Progenitor cell of endocrine pancreas (in vitro differentiated cells): Measurements from ENCODE around the gene PPP1R36. TPM values are rescaled to one million over a fixed set of nuclear protein-coding genes. Genes with fewer than 3 reads are reported as not detected.
"Not testable (repeated sequence)": the region's sequence is repeated elsewhere in the genome, so short reads cannot be mapped to it uniquely, and the experiment has no call there.

Experiments used
- DNase-seq: peaks from one replicate; pipeline ENCODE4 v3.0.0; 2021; ENCODE audit warnings: low spot score; ENCODE audit not compliant: unreplicated experiment
- H3K27ac Mint-ChIP-seq: 2 replicates; pipeline ENCODE4 v1.8.0; 2021; ENCODE audit warnings: mild to moderate bottlenecking, moderate library complexity, mixed read lengths
- H3K27me3 Mint-ChIP-seq: 2 replicates; pipeline ENCODE4 v1.8.0; 2021; ENCODE audit warnings: mixed read lengths
- H3K36me3 Mint-ChIP-seq: 2 replicates; pipeline ENCODE4 v1.8.0; 2022; ENCODE audit warnings: mixed read lengths; ENCODE audit not compliant: insufficient read depth
- H3K4me1 Mint-ChIP-seq: 2 replicates; pipeline ENCODE4 v1.8.0; 2021; ENCODE audit warnings: low read depth, mixed read lengths
- H3K4me3 Mint-ChIP-seq: 2 replicates; pipeline ENCODE4 v1.8.0; 2021; ENCODE audit warnings: low read depth, mild to moderate bottlenecking, moderate library complexity, mixed read lengths
- H3K9me3 Mint-ChIP-seq: 2 replicates; pipeline ENCODE4 v1.8.0; 2021; ENCODE audit warnings: low read depth, mixed read lengths
- total RNA-seq: library from RNA; stranded (reverse); gene quantifications from 2 replicates; pipeline ENCODE4 v1.2.1, GENCODE V29; 2021
- TF ChIP-seq, protein P1 (sequence below): fragments of 200-600 bp; sonication (generic); IDR thresholded peaks from one replicate; pipeline ENCODE4 v1.5.0; 2021; ENCODE audit warnings: antibody characterized with exemption, mild to moderate bottlenecking; ENCODE audit not compliant: unreplicated experiment

PPP1R36 gene
- total RNA-seq, 1 donor from 2014 or later: 0.79 TPM

DNA sequence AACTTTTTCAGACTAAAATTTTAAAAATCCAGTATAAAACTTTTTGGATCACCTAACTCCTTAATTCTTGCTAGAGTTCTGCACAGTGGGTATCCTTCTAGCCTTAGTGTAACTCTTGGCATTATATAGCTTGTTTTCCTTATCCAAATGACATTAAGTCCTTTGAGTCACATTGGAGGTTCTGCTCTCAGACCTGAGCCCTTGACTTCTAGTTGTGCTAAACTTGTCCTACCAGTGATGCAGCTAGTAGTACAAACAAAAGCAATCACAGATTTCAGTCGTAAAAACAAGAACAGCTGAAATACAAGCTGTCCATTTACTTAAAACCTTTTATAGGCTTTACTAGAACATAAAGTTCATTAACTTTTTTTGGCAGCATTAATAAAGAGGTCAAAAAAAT, 34.7 kb upstream of the PPP1R36 start:
- Mint-ChIP-seq H3K27ac (no peak overlapping the region), H3K27me3 (no peaks in the 10 kb centered on the region), H3K9me3 (no peaks in the 10 kb centered on the region)

DNA sequence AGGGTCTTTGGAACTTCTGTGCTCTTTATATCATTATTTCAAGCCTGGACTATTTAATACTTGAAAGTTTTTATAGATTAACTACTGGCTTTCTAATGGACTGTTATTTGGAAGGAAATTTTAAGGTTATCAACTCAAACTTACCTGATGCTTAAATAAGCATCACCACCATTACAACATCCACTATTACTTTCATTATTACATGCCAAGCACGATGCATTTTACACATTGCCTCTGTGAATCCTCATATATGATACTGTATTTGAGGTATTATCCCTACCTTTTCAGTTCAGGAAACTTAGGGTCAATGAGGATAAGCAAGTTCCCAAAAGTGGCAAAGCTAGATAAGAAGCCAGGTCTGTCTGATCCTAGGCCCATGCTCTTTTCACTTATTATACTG, 32.8 kb upstream of the PPP1R36 start:
- no peak overlapping the region for H3K4me3 Mint-ChIP-seq
- H3K9me3 Mint-ChIP-seq: no peaks in the 10 kb centered on the region
- TF ChIP-seq, protein P1, sequence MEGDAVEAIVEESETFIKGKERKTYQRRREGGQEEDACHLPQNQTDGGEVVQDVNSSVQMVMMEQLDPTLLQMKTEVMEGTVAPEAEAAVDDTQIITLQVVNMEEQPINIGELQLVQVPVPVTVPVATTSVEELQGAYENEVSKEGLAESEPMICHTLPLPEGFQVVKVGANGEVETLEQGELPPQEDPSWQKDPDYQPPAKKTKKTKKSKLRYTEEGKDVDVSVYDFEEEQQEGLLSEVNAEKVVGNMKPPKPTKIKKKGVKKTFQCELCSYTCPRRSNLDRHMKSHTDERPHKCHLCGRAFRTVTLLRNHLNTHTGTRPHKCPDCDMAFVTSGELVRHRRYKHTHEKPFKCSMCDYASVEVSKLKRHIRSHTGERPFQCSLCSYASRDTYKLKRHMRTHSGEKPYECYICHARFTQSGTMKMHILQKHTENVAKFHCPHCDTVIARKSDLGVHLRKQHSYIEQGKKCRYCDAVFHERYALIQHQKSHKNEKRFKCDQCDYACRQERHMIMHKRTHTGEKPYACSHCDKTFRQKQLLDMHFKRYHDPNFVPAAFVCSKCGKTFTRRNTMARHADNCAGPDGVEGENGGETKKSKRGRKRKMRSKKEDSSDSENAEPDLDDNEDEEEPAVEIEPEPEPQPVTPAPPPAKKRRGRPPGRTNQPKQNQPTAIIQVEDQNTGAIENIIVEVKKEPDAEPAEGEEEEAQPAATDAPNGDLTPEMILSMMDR: no peak
- no peak overlapping the region for H3K27ac Mint-ChIP-seq
- DNase-seq: no peak
- peaks cover 5% of the 10 kb centered on the region for H3K4me1 Mint-ChIP-seq
- H3K36me3 Mint-ChIP-seq: no peaks in the 10 kb centered on the region
- H3K27me3 Mint-ChIP-seq: no peaks in the 10 kb centered on the region

More for the DNA sequence above, 34.7 kb upstream of the PPP1R36 start:
- TF ChIP-seq, protein P1: no peak
- Mint-ChIP-seq H3K4me1 (peaks cover 7% of the 10 kb centered on the region), H3K4me3 (no peak overlapping the region), H3K36me3 (no peaks in the 10 kb centered on the region)
- no peak for DNase-seq

DNA sequence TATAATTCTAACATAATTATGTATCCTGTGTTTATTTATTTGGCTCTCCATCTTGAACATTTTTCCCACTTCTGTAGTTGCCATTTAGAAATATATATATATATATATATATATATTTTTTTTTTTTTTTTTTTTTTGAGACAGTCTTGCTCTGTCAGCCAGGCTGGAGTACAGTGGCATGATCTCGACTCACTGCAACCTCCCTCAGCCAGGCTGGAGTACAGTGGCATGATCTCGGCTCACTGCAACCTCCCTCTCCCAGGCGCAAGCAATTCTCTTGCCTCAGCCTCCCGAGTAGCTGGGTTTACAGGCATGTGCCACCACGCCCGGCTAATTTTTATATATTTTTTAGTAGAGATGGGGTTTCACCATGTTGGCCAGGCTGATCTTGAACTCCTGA, 32.1 kb upstream of the PPP1R36 start:
- not testable (repeated sequence) for H3K27me3 Mint-ChIP-seq, DNase-seq, H3K4me3 Mint-ChIP-seq, H3K27ac Mint-ChIP-seq, H3K9me3 Mint-ChIP-seq, H3K4me1 Mint-ChIP-seq, H3K36me3 Mint-ChIP-seq

DNA sequence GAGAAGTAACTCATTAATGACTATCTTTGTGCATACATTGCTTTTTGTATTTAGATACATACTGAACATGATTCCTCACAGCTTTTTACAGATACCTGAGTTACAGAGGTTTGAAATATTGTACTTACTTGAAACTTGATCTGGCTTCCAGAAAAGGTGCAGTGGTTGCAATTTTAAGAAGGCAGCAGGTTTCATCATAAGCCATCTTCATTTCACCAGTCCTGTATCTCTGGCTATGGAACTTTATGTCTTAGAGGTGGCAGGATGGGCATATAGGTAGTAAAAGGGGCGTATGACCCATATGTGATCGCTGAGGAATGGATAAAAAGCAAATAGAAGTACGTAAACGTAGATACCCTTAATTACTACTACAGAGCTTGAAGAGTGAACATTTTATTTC, 31.5 kb upstream of the PPP1R36 start:
- DNase-seq: no peak
- TF ChIP-seq, protein P1: no peak
- no peak overlapping the region for H3K4me3 Mint-ChIP-seq
- no peaks in the 10 kb centered on the region for H3K36me3 Mint-ChIP-seq
- no peak overlapping the region for H3K27ac Mint-ChIP-seq
- peaks cover 5% of the 10 kb centered on the region for H3K4me1 Mint-ChIP-seq
- no peaks in the 10 kb centered on the region for H3K27me3 Mint-ChIP-seq
- H3K9me3 Mint-ChIP-seq: no peaks in the 10 kb centered on the region

DNA sequence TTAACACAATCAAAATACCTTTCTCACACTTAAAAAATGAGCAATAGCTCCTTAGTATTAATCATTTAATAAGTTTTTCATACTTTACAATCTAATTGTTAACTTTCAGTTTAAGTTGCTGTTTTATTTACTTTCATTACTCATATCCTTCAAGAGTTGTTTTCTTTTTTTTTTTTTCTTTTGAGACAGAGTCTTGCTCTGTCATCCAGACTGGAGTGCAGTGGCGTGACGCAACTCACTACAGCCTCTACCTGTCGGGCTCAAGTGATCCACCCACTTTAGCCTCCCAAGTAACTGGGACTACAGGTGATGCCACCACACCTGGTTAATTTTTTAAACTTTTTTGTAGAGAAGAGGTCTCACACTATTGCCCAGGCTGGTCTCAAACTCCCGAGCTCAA, 29.1 kb upstream of the PPP1R36 start:
- H3K4me3 Mint-ChIP-seq: no peak overlapping the region
- no peaks in the 10 kb centered on the region for H3K9me3 Mint-ChIP-seq
- H3K4me1 Mint-ChIP-seq: peaks cover 3% of the 10 kb centered on the region
- TF ChIP-seq, protein P1: no peak
- H3K27me3 Mint-ChIP-seq: no peaks in the 10 kb centered on the region
- DNase-seq: no peak
- H3K36me3 Mint-ChIP-seq: no peaks in the 10 kb centered on the region
- no peak overlapping the region for H3K27ac Mint-ChIP-seq

DNA sequence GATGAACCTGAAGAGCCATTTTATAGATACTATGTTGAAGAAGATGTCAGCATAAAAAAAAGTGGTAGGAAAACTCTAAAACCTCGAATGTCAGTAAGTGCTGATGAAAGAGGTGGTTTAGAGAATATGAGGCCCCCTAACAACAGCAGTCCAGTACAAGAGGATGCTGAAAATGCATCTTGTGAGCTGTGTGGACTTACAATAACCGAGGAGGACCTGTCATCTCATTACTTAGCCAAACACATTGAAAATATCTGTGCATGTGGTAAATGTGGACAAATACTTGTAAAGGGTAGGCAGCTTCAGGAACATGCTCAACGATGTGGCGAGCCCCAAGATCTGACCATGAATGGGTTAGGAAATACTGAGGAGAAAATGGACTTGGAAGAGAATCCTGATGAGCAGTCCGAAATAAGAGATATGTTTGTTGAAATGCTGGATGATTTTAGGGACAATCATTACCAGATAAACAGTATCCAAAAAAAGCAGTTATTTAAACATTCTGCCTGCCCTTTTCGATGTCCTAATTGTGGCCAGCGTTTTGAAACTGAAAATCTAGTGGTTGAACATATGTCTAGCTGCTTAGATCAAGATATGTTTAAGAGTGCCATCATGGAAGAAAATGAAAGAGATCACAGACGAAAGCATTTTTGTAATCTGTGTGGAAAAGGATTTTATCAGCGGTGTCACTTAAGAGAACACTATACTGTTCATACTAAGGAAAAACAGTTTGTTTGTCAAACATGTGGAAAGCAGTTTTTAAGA, 27.0 kb upstream of the PPP1R36 start:
- Mint-ChIP-seq H3K9me3 (no peaks in the 10 kb centered on the region), H3K36me3 (peaks cover 4% of the 10 kb centered on the region), H3K27ac (no peak overlapping the region), H3K4me1 (peaks cover 3% of the 10 kb centered on the region), H3K4me3 (no peak overlapping the region), H3K27me3 (no peaks in the 10 kb centered on the region)
- DNase-seq: no peak
- TF ChIP-seq, protein P1: no peak
